BLaER1 (cell line): ENCODE data around the gene SORCS2.

Experiments used
- H3K27ac ChIP-seq: shearing (Covaris generic); formaldehyde crosslinking; 2 replicates; pipeline ENCODE4 v1.8.1; 2022
- H3K27me3 ChIP-seq: shearing (Covaris generic); formaldehyde crosslinking; 2 replicates; pipeline ENCODE4 v1.8.1; 2022
- H3K36me3 ChIP-seq: shearing (Covaris generic); formaldehyde crosslinking; 2 replicates; pipeline ENCODE4 v1.8.1; 2022
- H3K4me1 ChIP-seq: shearing (Covaris generic); formaldehyde crosslinking; 2 replicates; pipeline ENCODE4 v1.8.1; 2022
- H3K4me2 ChIP-seq: shearing (Covaris generic); formaldehyde crosslinking; 2 replicates; pipeline ENCODE4 v1.8.1; 2022
- H3K4me3 ChIP-seq: shearing (Covaris generic); formaldehyde crosslinking; 2 replicates; pipeline ENCODE4 v1.8.1; 2022
- H3K9ac ChIP-seq: shearing (Covaris generic); formaldehyde crosslinking; 2 replicates; pipeline ENCODE4 v1.8.1; 2022
- H3K9me3 ChIP-seq: shearing (Covaris generic); formaldehyde crosslinking; 2 replicates; pipeline ENCODE4 v1.8.1; 2022
- H4K20me1 ChIP-seq: shearing (Covaris generic); formaldehyde crosslinking; 2 replicates; pipeline ENCODE4 v1.8.1; 2022
- Cebpa-rat ChIP-seq: shearing (Covaris generic); IDR thresholded peaks from 2 replicates; pipeline ENCODE4 v1.8.1; 2022

Gene SORCS2

GRCh38 chr4:7434141-7434765, 241.9 kb downstream of the SORCS2 start:
- H3K27me3 ChIP-seq: no peaks in the 10 kb centered on the region
- no peak overlapping the region for H3K9ac ChIP-seq
- peak overlapping the region; percentile 63 for H3K27ac ChIP-seq

GRCh38 chr4:7434766-7435150, 242.4 kb downstream of the SORCS2 start, which contains the start of gene PSAPL1:
Gene PSAPL1, minus strand, starts transcription at chr4:7434930. Its CDS starts 51 bp downstream, at chr4:7434879.
- peaks cover 12% of the 10 kb centered on the region; the same call in 1 of the 2 replicates for H3K36me3 ChIP-seq
- peak within 1 kb of the TSS; percentile 76 for H3K4me2 ChIP-seq
- peaks cover 42% of the 10 kb centered on the region for H4K20me1 ChIP-seq
- peak within 1 kb of the TSS; percentile 63 for H3K27ac ChIP-seq
- peaks cover 24% of the 10 kb centered on the region for H3K9me3 ChIP-seq
- TF ChIP-seq Cebpa-rat: no peak
- no peak within 1 kb of the TSS for H3K4me3 ChIP-seq
- no peaks in the 10 kb centered on the region for H3K27me3 ChIP-seq
- no peak within 1 kb of the TSS; the same call in 1 of the 2 replicates for H3K9ac ChIP-seq
- H3K4me1 ChIP-seq: peaks cover 98% of the 10 kb centered on the region

More at GRCh38 chr4:7434141-7434765, 241.9 kb downstream of the SORCS2 start:
- Histone ChIP-seq H4K20me1 (peaks cover 47% of the 10 kb centered on the region), H3K4me2 (peak overlapping the region; percentile 76), H3K4me3 (no peak overlapping the region), H3K9me3 (peaks cover 19% of the 10 kb centered on the region), H3K4me1 (peaks cover 98% of the 10 kb centered on the region), H3K36me3 (peaks cover 7% of the 10 kb centered on the region; the same call in 1 of the 2 replicates)
- no peak for TF ChIP-seq Cebpa-rat

- Histone ChIP-seq H3K9me3 (peaks cover 25% of the 10 kb centered on the region), H3K4me1 (peaks cover 98% of the 10 kb centered on the region), H3K27ac (peak overlapping the region; percentile 63), H3K4me3 (no peak overlapping the region), H4K20me1 (peaks cover 39% of the 10 kb centered on the region), H3K27me3 (no peaks in the 10 kb centered on the region), H3K9ac (no peak overlapping the region; the same call in 1 of the 2 replicates), H3K4me2 (peak overlapping the region; percentile 76), H3K36me3 (peaks cover 17% of the 10 kb centered on the region; the same call in 1 of the 2 replicates)
- TF ChIP-seq Cebpa-rat: no peak
Measured at GRCh38 chr4:7435471-7436061, 243.2 kb downstream of the SORCS2 start.

GRCh38 chr4:7436256-7436655, 243.9 kb downstream of the SORCS2 start:
- H3K9ac ChIP-seq: no peak overlapping the region

GRCh38 chr4:7439699-7440098, 247.4 kb downstream of the SORCS2 start:
- Histone ChIP-seq H3K4me1 (peaks cover 81% of the 10 kb centered on the region), H3K36me3 (0 out of 2 replicates have a peak, but pooled peaks cover 14% of the 10 kb centered on the region), H3K4me2 (peak overlapping the region; percentile 61), H4K20me1 (peaks cover 3% of the 10 kb centered on the region; the same call in 1 of the 2 replicates), H3K27me3 (no peaks in the 10 kb centered on the region), H3K27ac (no peak overlapping the region), H3K9me3 (peaks cover 25% of the 10 kb centered on the region), H3K4me3 (no peak overlapping the region), H3K9ac (no peak overlapping the region)
- TF ChIP-seq Cebpa-rat: no peak

More at GRCh38 chr4:7436256-7436655, 243.9 kb downstream of the SORCS2 start:
- Histone ChIP-seq H3K4me3 (no peak overlapping the region), H3K4me2 (peak overlapping the region; percentile 76), H3K4me1 (peaks cover 100% of the 10 kb centered on the region), H3K27ac (peak overlapping the region; percentile 63; the same call in 1 of the 2 replicates), H3K9me3 (peaks cover 25% of the 10 kb centered on the region), H4K20me1 (peaks cover 32% of the 10 kb centered on the region), H3K36me3 (peaks cover 20% of the 10 kb centered on the region; the same call in 1 of the 2 replicates), H3K27me3 (no peaks in the 10 kb centered on the region)
- no peak for TF ChIP-seq Cebpa-rat

- Histone ChIP-seq H3K27ac (peak overlapping the region; percentile 59), H3K4me2 (peak overlapping the region; percentile 34), H3K4me3 (no peak overlapping the region), H3K27me3 (no peaks in the 10 kb centered on the region), H3K9me3 (peaks cover 25% of the 10 kb centered on the region), H4K20me1 (no peaks in the 10 kb centered on the region), H3K4me1 (peaks cover 75% of the 10 kb centered on the region), H3K36me3 (0 out of 2 replicates have a peak, but pooled peaks cover 14% of the 10 kb centered on the region), H3K9ac (no peak overlapping the region)
- TF ChIP-seq Cebpa-rat: no peak
Measured at GRCh38 chr4:7441201-7441600, 248.9 kb downstream of the SORCS2 start.

GRCh38 chr4:7442574-7443162, 250.3 kb downstream of the SORCS2 start:
- H3K4me3 ChIP-seq: no peak overlapping the region
- TF ChIP-seq Cebpa-rat: no peak
- peak overlapping the region; percentile 74 for H3K27ac ChIP-seq
- no peaks in the 10 kb centered on the region for H3K27me3 ChIP-seq
- peaks cover 20% of the 10 kb centered on the region for H3K9me3 ChIP-seq
- H3K4me2 ChIP-seq: peak overlapping the region; percentile 75
- no peaks in the 10 kb centered on the region for H4K20me1 ChIP-seq
- peak overlapping the region; percentile 60; the same call in 1 of the 2 replicates for H3K9ac ChIP-seq
- peaks cover 75% of the 10 kb centered on the region for H3K4me1 ChIP-seq
- H3K36me3 ChIP-seq: peaks cover 16% of the 10 kb centered on the region; the same call in 1 of the 2 replicates

- TF ChIP-seq Cebpa-rat: no peak
- no peak overlapping the region for H3K4me2 ChIP-seq
Measured at GRCh38 chr4:7444314-7444713, 252.0 kb downstream of the SORCS2 start.

GRCh38 chr4:7444731-7445130, 252.4 kb downstream of the SORCS2 start:
- no peak overlapping the region for H3K9ac ChIP-seq
- no peak overlapping the region for H3K4me2 ChIP-seq
- peaks cover 15% of the 10 kb centered on the region; the same call in 1 of the 2 replicates for H3K36me3 ChIP-seq
- no peaks in the 10 kb centered on the region for H3K27me3 ChIP-seq
- TF ChIP-seq Cebpa-rat: no peak
- H3K9me3 ChIP-seq: peaks cover 1% of the 10 kb centered on the region; the same call in 1 of the 2 replicates
- no peaks in the 10 kb centered on the region for H4K20me1 ChIP-seq
- H3K4me1 ChIP-seq: peaks cover 63% of the 10 kb centered on the region
- H3K27ac ChIP-seq: no peak overlapping the region
- H3K4me3 ChIP-seq: no peak overlapping the region

More at GRCh38 chr4:7444314-7444713, 252.0 kb downstream of the SORCS2 start:
- H3K36me3 ChIP-seq: peaks cover 19% of the 10 kb centered on the region; the same call in 1 of the 2 replicates
- H3K9ac ChIP-seq: no peak overlapping the region
- peaks cover 63% of the 10 kb centered on the region for H3K4me1 ChIP-seq
- no peak overlapping the region for H3K27ac ChIP-seq
- no peak overlapping the region for H3K4me3 ChIP-seq
- H3K9me3 ChIP-seq: peaks cover 5% of the 10 kb centered on the region
- no peaks in the 10 kb centered on the region for H3K27me3 ChIP-seq
- H4K20me1 ChIP-seq: no peaks in the 10 kb centered on the region
